Psoas muscle (tissue), 8 donors: ENCODE results near the gene UCHL5. TPM values are rescaled to one million over a fixed set of nuclear protein-coding genes. Genes with fewer than 3 reads are reported as not detected.

Experiments
- ATAC-seq, 4 donors: fragments of 200-7000 bp; cut with Tn5 transposase; one replicate each; pipeline ENCODE4 v1.9.1; 2020; ENCODE audit warnings: moderate library complexity in 3 of 4, mild to moderate bottlenecking in 2 of 4
- DNase-seq, 2 donors: peaks; one replicate each; pipeline ENCODE4 v3.0.0-alpha.2; 2020
- H3K27ac ChIP-seq: fragments of 200-600 bp; one replicate; pipeline ENCODE4 v1.8.0; 2022
- H3K27me3 ChIP-seq, 3 donors: fragments of 200-600 bp in 1 of 3; one replicate each; pipeline versions ENCODE4 v1.6.1 to v1.8.0; 2013 to 2022; ENCODE audit warnings: low read length in 2 of 3, mild to moderate bottlenecking in 2 of 3, moderate library complexity in 1 of 3; ENCODE audit not compliant: insufficient read depth in 3 of 3
- H3K36me3 ChIP-seq, 2 donors: fragments of 200-600 bp in 1 of 2; one replicate each; pipeline versions ENCODE4 v1.6.1 to v1.8.0; 2013 to 2022; ENCODE audit warnings: low read depth in 1 of 2, mild to moderate bottlenecking in 1 of 2, moderate library complexity in 1 of 2; ENCODE audit not compliant: insufficient read depth in 1 of 2
- H3K4me1 ChIP-seq: fragments of 200-600 bp; one replicate; pipeline ENCODE4 v1.8.0; 2022
- H3K4me3 ChIP-seq: fragments of 200-600 bp; one replicate; pipeline ENCODE4 v1.8.0; 2022; ENCODE audit warnings: mild to moderate bottlenecking
- H3K9me3 ChIP-seq: fragments of 200-600 bp; one replicate; pipeline ENCODE4 v1.8.0; 2022
- CTCF ChIP-seq: fragments of 200-600 bp; IDR thresholded peaks from one replicate; pipeline ENCODE4 v1.8.0; 2022; ENCODE audit warnings: antibody characterized with exemption
- WGBS, 3 donors: extraction: QIAGEN DNeasy Blood & Tissue Kit; methylation state at CpG; one replicate each; pipeline versions ENCODE4 v1.1.6 to v1.1.7; 2013; 5-methylcytosine and 5-hydroxymethylcytosine counted together
- intact Hi-C, 2 donors: fragments of 100-400 bp; cut with DNase I; formaldehyde crosslinking; loops; one replicate each; pipeline versions ENCODE4 v1.11.0 to v1.14.2; 2022
- polyA plus RNA-seq, 3 donors: library from polyadenylated mRNA; stranded (reverse); fragments of 200-250 nt; gene quantifications; one replicate each; pipeline ENCODE4 v1.2.3, GENCODE V29; 2013
- total RNA-seq, 4 donors: library from RNA; stranded (reverse); fragmentation: NEBNext Ultra II Directional in 2 of 4; extraction: Animal tissue kit (Norgen Biotek cat#: 25700) in 2 of 4; gene quantifications; one replicate each; pipeline versions ENCODE4 v1.2.1 to v1.2.4, GENCODE V29; 2021 to 2023
- donor health status: healthy with polysubstance abuse.
- donor health status: DM: no; HTN: no; CAD: no; lungs with moderate emphysema.
- donor health status: Bipolar disorder and iron deficiency.
- donor health status: healthy.
- donor health status: DM: yes; HTN: yes; CAD: no.
- donor health status: DM: no; HTN: no; CAD: no.
- donor health status: DM: no; HTN: no; CAD: no.
- donor health status: DM: yes; HTN: yes; CAD: no.

The UCHL5 gene
- total and polyA plus RNA-seq, 7 donors = 18.6 to 44.2 (median 32.3) TPM

GRCh38 chr1:192962901-192963300 lies 96.3 kb downstream of the UCHL5 start:
- no peaks in the 10 kb centered on the region for H3K27me3 ChIP-seq
- DNase-seq (no peak), ATAC-seq (no peak)
- no peak overlapping the region for H3K27ac ChIP-seq
- WGBS, 3 donors = 89 to 93% (median 91%) methylated on average over 2 of the region's 2 CpGs
- no peaks in the 10 kb centered on the region for H3K4me1 ChIP-seq
- no peak for TF ChIP-seq CTCF
- intact Hi-C loops = no loop called here
- H3K36me3 ChIP-seq = no peaks in the 10 kb centered on the region
- H3K4me3 ChIP-seq = no peak overlapping the region
- H3K9me3 ChIP-seq = no peaks in the 10 kb centered on the region

Other genes starting within 250 kb of the UCHL5 start
- gene RO60, start 252 bp upstream of the UCHL5 start, total RNA-seq = 10 to 100 TPM; 35.1 to 44.3 (median 39.7) TPM
- 10 to 100 TPM in 1 of 3 donors, 1 to 10 TPM in 2; 6.6 to 29.7 (median 6.8) TPM for gene RO60, start 252 bp upstream of the UCHL5 start, polyA plus RNA-seq
- gene GLRX2, start 46.1 kb upstream of the UCHL5 start, total RNA-seq = 10 to 100 TPM; 41.3 to 68.1 (median 54.7) TPM
- gene GLRX2, start 46.1 kb upstream of the UCHL5 start, polyA plus RNA-seq = 10 to 100 TPM; 48.1 to 97.9 (median 72.8) TPM
- 10 to 100 TPM; 24.9 to 30.1 (median 28.5) TPM for gene CDC73, start 62.7 kb upstream of the UCHL5 start, total RNA-seq
- 10 to 100 TPM in 1 of 3 donors, 1 to 10 TPM in 2; 5.3 to 16.4 (median 8.3) TPM for gene CDC73, start 62.7 kb upstream of the UCHL5 start, polyA plus RNA-seq
- gene B3GALT2, start 127.3 kb upstream of the UCHL5 start, total RNA-seq = under 1 TPM in 2 of 4 donors, not detected in 2; 0.15 to 0.19 TPM
- under 1 TPM; 0.03 to 0.16 (median 0.15) TPM for gene B3GALT2, start 127.3 kb upstream of the UCHL5 start, polyA plus RNA-seq